Tibial nerve (tissue), 4 donors: ENCODE measurements around the gene TBC1D2B.

Source experiments
- CTCF ChIP-seq, 5 experiments: fragments of 200-600 bp in 3 of 5; fragments of 450-650 bp in 2 of 5; sonication (generic) in 3 of 5; IDR thresholded peaks; one replicate each; pipeline ENCODE4 v1.5.1; 2016 to 2019; ENCODE audit warnings: antibody characterized with exemption in 5 of 5, mild to moderate bottlenecking in 3 of 5, moderate library complexity in 2 of 5
- EP300 ChIP-seq, 2 donors: sonication (generic); formaldehyde crosslinking; IDR thresholded peaks; one replicate each; pipeline ENCODE4 v1.6.1; 2017; ENCODE audit warnings: antibody characterized with exemption in 2 of 2, mild to moderate bottlenecking in 1 of 2

GRCh38 chr15:78067328-78068228 lies 9.9 kb downstream of the TBC1D2B start:
- TF ChIP-seq CTCF (IDR thresholded peaks at IDR 0.05) (no peak), EP300 (IDR thresholded peaks at IDR 0.05) (no peak)
